GM19025 (cell line): Measurements from ENCODE around the gene TEX22.

Experiments
- ATAC-seq: cut with Tn5 transposase; IDR thresholded peaks from one replicate; pipeline ENCODE4 v1.9.1; 2021; ENCODE audit warnings: mild to moderate bottlenecking, low read depth, moderate library complexity; ENCODE audit not compliant: unreplicated experiment

The TEX22 gene

GRCh38 chr14:105366386-105367074, 31.8 kb upstream of the TEX22 start:
- ATAC-seq: no peak

- no peak for ATAC-seq
These were observed 31.0 kb upstream of the TEX22 start for GRCh38 chr14:105367116-105368031.

DNA sequence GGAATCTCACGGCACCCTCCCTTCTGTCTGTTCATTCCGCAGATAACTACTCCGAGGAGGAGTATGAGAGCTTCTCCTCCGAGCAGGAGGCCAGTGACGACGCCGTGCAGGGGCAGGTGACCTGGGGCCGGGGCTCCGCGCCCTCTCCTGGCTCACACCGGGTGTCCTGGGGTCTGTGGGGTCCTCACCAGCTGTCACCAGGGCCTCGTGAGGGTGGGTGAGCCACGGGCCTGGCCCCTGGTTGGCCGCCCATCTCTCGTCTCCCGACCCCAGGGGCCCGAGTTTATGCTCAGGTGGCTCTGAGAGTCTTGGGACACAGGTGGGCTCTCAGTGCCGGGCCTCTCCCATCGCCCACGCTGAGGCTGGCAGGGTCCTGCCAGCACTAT, 30.3 kb upstream of the TEX22 start:
- no peak for ATAC-seq

GRCh38 chr14:105368426-105368825, 29.9 kb upstream of the TEX22 start:
- no peak for ATAC-seq

- ATAC-seq: no peak
These were observed 29.3 kb upstream of the TEX22 start for GRCh38 chr14:105368910-105369652.

- ATAC-seq: no peak
These were observed 28.7 kb upstream of the TEX22 start for GRCh38 chr14:105369653-105370040.

DNA sequence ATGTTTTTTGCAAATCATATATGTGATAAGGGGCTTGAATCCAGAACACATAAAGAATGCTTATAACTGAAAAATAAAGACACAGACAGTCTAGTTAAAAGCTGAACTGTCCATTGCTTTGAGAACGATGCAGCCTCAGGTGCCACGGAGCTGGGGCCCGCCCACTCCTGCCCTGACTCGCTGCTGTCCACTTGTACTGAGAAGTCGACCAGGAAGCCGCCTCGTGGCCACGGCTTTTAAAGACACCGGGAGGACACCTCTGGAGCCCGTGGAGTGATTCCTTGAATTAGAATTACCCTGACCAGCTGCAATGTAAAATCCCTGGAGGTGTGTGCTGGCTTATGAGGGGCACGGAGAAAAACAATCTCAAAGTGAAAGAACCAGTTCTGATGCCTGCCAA, 23.9 kb upstream of the TEX22 start:
- no peak for ATAC-seq

DNA sequence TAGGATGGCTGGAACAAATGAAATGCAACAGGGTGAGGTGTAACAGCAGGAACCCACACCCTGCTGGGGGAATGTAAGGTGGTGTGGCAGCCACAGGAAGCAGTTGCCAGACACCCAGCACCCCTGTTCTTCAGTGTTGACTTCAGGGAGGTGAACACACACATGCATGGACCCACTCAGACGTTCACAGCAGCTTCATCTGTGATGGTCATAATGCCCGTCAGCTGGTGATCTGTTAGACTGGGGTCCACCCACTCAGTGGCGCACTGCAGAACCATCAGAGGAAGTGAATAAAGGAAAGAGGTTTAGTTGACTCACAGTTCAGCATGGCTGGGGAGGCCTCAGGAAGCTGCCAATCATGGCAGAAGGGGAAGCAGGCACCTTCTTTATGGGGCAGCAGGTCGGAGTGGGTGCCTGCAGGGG, 22.7 kb upstream of the TEX22 start:
- no peak for ATAC-seq

GRCh38 chr14:105376521-105377440, 21.6 kb upstream of the TEX22 start:
- ATAC-seq: no peak

DNA sequence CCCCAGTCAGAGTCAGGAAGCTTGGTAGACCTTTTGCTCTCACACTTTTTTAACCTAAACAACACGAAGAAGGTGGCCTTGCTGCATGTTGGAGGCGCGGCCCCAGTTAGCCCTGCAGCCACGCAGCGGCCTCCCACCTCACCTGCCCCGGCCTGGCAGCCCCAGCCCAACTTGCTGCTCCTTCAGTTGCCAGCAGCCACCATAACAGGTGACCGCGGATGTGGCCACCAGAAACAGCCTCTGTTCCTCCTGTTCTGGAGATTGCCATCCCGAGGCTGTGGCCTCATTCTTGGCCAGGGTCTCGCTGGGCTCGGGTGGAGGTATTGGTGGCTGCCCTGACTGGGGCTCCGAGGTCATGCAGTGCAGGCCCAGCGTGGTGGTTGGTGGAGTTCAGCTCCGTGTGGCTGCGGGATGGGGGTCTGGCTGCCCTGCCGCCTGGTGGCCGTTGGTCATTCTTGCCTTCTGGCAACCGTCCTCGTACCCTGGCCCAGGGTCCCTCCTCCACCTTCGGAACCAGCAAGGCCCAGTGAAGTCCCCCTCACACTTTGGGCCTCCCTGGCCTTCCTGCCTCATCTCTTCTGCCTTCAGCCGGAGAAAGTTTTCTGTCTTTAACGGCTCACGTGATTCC, 20.7 kb upstream of the TEX22 start:
- no peak for ATAC-seq

- ATAC-seq: no peak
These were observed 20.1 kb upstream of the TEX22 start for GRCh38 chr14:105378199-105378598.

- ATAC-seq: no peak
These were observed 19.3 kb upstream of the TEX22 start for GRCh38 chr14:105378873-105379685.

DNA sequence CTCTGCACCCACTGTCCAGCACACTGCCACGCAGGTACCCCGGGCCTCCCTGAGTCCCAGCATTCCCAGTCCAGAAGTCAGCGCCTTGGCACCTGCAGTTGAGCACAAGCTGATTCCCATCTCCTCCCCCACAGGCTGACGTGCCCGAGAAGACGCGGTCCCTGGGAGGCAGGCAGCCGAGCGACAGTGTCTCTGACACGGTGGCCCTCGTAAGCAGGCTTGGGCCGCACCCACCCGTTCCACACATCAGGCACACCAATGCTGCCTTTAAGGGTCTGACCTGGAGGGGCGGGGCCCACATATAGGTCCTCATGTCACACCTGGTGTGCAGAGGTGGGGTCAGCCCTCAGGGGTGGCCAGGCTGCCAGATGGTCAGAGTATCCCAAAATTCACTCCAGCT, 18.4 kb upstream of the TEX22 start:
- no peak for ATAC-seq

- ATAC-seq: no peak
These were observed 17.6 kb upstream of the TEX22 start for GRCh38 chr14:105380756-105381155.

DNA sequence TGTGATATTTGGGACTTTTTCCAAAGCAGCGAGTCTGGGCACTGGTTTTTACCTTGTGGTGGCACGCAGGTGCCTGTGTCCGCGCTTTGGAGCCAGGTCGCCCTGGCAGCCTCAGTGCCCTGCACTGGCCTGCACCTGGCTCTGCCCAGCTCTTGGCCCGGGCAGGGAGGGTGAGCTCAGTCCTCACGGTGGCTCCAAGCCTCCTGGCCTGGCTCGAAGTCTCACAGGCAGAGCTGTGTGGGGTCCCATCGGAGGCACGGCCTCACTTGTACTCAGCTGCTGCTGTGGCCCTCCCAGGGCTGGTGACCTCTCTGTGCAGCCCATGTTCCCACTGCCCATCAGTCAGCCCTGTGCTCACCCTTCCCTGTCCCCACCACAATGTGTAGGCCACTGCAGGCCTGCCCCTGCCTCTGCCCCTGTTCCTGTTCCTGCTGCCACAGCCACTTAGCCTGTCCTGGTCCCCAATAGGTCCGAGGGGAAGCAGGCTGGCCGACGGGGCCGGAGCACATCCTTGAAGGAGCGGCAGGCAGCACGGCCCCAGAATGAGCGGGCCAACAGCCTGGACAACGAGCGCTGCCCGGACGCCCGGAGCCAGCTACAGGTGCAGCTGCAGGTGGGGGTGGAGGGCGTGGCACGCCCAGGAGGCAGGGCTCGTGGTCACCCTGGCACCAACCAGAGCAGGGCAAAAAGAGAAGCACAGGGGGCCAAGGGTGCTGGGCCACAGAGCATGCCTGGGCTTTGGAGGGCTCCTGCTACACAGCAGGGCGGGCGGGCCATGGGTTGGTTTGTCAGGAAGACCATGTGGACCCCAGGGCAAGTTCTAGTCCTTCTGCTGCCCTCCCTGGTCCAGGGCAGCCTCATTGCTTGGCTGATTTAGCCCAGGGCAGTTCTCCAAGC, 16.6 kb upstream of the TEX22 start:
- ATAC-seq: no peak

DNA sequence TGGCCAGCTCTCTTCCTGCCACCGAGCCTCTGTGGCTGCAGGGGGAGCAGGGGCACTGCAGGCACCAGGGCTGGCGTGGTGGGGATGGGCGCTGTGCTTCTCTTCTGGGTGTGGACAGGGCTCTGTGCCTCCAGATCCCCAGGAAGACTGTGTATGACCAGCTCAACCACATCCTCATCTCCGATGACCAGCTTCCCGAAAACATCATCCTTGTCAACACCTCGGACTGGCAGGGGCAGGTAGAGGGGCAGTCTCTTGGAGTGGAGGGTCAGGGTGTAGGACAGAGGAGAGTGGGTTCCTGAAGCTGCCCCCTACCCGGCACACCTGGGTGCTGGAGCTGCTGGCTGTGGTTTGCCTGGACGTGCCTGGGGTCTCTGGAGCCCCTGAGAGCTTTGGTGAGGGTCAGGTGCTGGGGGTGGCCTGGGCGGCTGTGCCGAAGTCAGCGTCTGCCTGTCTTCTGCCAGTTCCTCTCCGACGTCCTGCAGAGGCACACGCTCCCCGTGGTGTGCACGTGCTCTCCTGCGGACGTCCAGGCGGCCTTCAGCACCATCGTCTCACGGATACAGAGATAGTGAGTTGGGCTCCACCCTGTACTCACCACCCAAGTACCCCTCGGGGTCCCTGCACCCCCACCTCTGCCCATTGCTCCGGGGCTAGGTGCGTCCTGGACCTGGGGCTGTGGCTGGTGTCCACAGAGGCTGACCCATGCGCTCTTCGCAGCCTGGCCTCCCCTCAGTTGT, 15.8 kb upstream of the TEX22 start:
- no peak for ATAC-seq

- no peak for ATAC-seq
These were observed 15.1 kb upstream of the TEX22 start for GRCh38 chr14:105383083-105383730.
